ENCODE results near the gene CASQ2. TPM values are rescaled to one million over a fixed set of nuclear protein-coding genes. Genes with fewer than 3 reads are reported as not detected.
"Not testable (repeated sequence)": the region's sequence is repeated elsewhere in the genome, so short reads cannot be mapped to it uniquely, and the experiment has no call there.

CASQ2 gene
- total RNA-seq, 4 donors from 2014 or later = 0.19 to 4.9 (median 2.0) TPM

GRCh38 chr1:115781343-115781742 is 12.8 kb upstream of the CASQ2 start:
- intact Hi-C loops (cut with DNase I; ENCODE audit: low total_unique reads) = no loop called here
- TF ChIP-seq CTCF (IDR thresholded peaks at IDR 0.05) = no peak
- no peak for TF ChIP-seq POLR2A (IDR thresholded peaks at IDR 0.05)
- 52 to 56% methylated on average over 1 of the region's 1 CpG for WGBS, 2 donors
- DNase-seq (ENCODE audit: low spot score in 2 of 2) = no peak
- H3K4me3 ChIP-seq (ENCODE audit: low read depth, poor library complexity, severe bottlenecking) = no peak overlapping the region

- DNase-seq (ENCODE audit: low spot score in 2 of 2); intact Hi-C loops (cut with DNase I; ENCODE audit: low total_unique reads): not testable (repeated sequence)
- WGBS, 2 donors = 68 to 78% methylated on average over 2 of the region's 2 CpGs
These were observed 12.1 kb upstream of the CASQ2 start for GRCh38 chr1:115780655-115781054.

GRCh38 chr1:115779075-115779474 is 10.6 kb upstream of the CASQ2 start:
- 93 to 96% methylated on average over 1 of the region's 1 CpG for WGBS, 2 donors
- intact Hi-C loops (cut with DNase I; ENCODE audit: low total_unique reads); H3K4me3 ChIP-seq (ENCODE audit: low read depth, poor library complexity, severe bottlenecking); DNase-seq (ENCODE audit: low spot score in 2 of 2): not testable (repeated sequence)

More at GRCh38 chr1:115780655-115781054, 12.1 kb upstream of the CASQ2 start:
- not testable (repeated sequence) for H3K4me3 ChIP-seq (ENCODE audit: low read depth, poor library complexity, severe bottlenecking)

GRCh38 chr1:115771847-115772457 is 3.4 kb upstream of the CASQ2 start:
- H3K4me3 ChIP-seq (ENCODE audit: low read depth, poor library complexity, severe bottlenecking) = no peak overlapping the region
- intact Hi-C loops (cut with DNase I; ENCODE audit: low total_unique reads) = no loop called here
- WGBS, 2 donors = 27 to 28% methylated on average over 10 of the region's 10 CpGs
- TF ChIP-seq POLR2A (IDR thresholded peaks at IDR 0.05) = no peak
- TF ChIP-seq CTCF (IDR thresholded peaks at IDR 0.05) = no peak
- peak; percentile 76 to 90 for DNase-seq (ENCODE audit: low spot score in 2 of 2)

GRCh38 chr1:115771094-115771846 is 2.8 kb upstream of the CASQ2 start:
- intact Hi-C loops (cut with DNase I; ENCODE audit: low total_unique reads) = no loop called here
- TF ChIP-seq POLR2A (IDR thresholded peaks at IDR 0.05) (no peak), CTCF (IDR thresholded peaks at IDR 0.05) (no peak)
- no peak overlapping the region for H3K4me3 ChIP-seq (ENCODE audit: low read depth, poor library complexity, severe bottlenecking)
- no peak for DNase-seq (ENCODE audit: low spot score in 2 of 2)
- 54 to 60% methylated on average over 14 of the region's 14 CpGs for WGBS, 2 donors

- intact Hi-C loops (cut with DNase I; ENCODE audit: low total_unique reads) = no loop called here
- TF ChIP-seq CTCF (IDR thresholded peaks at IDR 0.05) = no peak
- TF ChIP-seq POLR2A (IDR thresholded peaks at IDR 0.05) = no peak
- H3K4me3 ChIP-seq (ENCODE audit: low read depth, poor library complexity, severe bottlenecking) = no peak overlapping the region
- WGBS, 2 donors = 88 to 89% methylated on average over 4 of the region's 4 CpGs
- no peak for DNase-seq (ENCODE audit: low spot score in 2 of 2)
These were observed 1.1 kb downstream of the CASQ2 start for GRCh38 chr1:115767403-115767802.
